LNCAP (cell line): ENCODE results near the gene CDC42EP4.

Experiments used
- CTCF ChIP-seq: fragments of 450-650 bp; IDR thresholded peaks from 2 replicates; pipeline ENCODE4 v1.5.1; 2017; ENCODE audit warnings: mild to moderate bottlenecking

CDC42EP4 gene

GRCh38 chr17:73272906-73273218 is 38.9 kb downstream of the CDC42EP4 start:
- TF ChIP-seq CTCF: no peak

DNA sequence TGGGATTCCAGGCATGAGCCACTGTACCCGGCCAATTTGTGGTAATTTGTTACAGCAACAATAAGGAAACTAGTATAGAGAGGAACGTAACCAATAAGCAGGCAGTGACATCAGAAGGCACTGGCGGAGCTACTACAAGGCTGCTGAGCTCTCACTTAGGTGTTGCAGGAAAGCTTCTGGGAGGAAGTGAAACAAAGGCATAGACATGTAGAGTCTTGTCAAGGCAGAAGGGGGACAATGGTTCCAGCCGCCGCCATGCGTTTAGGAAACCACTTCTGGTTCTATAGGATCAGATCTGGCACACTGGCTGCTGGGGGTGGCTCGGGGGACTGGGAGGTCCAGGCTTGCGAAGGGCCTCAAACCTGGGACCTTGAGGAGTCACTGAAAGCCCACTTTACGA is 40.7 kb downstream of the CDC42EP4 start:
- TF ChIP-seq CTCF: no peak

- no peak for TF ChIP-seq CTCF
Observed at GRCh38 chr17:73269791-73270190, 42.0 kb downstream of the CDC42EP4 start.

DNA sequence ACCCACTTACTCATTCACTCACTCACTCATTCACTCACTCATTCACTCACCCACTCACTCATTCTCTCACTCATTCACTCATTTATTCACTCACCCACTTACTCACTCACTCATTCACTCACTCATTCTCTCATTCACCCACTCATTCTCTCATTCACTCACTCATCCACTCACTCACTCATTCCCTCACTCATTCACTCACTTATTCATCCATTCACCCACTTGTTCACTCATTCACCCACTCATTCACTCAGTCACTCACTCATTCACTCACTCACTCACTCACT is 42.5 kb downstream of the CDC42EP4 start:
- no peak for TF ChIP-seq CTCF

- no peak for TF ChIP-seq CTCF
Observed at GRCh38 chr17:73268582-73269328, 43.0 kb downstream of the CDC42EP4 start.

- no peak for TF ChIP-seq CTCF
Observed at GRCh38 chr17:73267648-73268537, 43.9 kb downstream of the CDC42EP4 start.

DNA sequence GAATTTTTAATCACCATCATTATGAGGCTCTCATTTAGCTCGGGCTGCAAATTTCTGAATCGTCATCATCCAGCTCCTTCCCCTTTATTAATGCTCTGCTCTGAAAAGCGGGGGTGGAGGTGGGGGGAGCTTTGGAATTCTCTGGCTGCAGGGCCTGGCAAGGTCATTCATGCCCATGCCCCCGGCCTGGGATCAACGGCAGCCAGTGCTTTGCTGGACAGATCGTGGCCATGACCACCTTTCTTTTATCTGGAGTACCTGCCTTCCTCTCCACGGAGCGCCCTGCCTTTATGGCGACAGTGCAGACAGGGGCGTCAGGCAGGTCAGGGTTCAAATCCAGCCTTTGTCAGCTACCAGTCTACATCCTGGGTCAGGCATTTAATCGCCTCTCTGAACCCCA is 45.0 kb downstream of the CDC42EP4 start:
- TF ChIP-seq CTCF: no peak
